Transverse colon (tissue), 4 donors: Measurements from ENCODE around the gene GTPBP10. TPM values are rescaled to one million over a fixed set of nuclear protein-coding genes. Genes with fewer than 3 reads are reported as not detected.

ENCODE experiments used
- DNase-seq: peaks from one replicate; pipeline ENCODE4 v3.0.0-alpha.2; 2019
- H3K27ac ChIP-seq, 4 donors: fragments of 200-600 bp; sonication (generic); 2 replicates each; pipeline ENCODE4 v1.5.1; 2016 to 2018; ENCODE audit warnings: inconsistent platforms in 4 of 4
- H3K27me3 ChIP-seq: fragments of 200-600 bp; sonication (generic); 2 replicates; pipeline ENCODE4 v1.5.1; 2017; ENCODE audit warnings: inconsistent platforms
- H3K36me3 ChIP-seq, 4 donors: fragments of 200-600 bp; sonication (generic); 2 replicates each; pipeline ENCODE4 v1.5.1; 2017 to 2019; ENCODE audit warnings: inconsistent platforms in 4 of 4
- H3K4me1 ChIP-seq, 4 donors: fragments of 200-600 bp; sonication (generic); 2 replicates each; pipeline ENCODE4 v1.5.1; 2017 to 2020; ENCODE audit warnings: inconsistent platforms in 4 of 4
- H3K4me3 ChIP-seq, 4 donors: fragments of 200-600 bp; sonication (generic); 1 replicate in 1 of 4; 2 replicates in 3 of 4; pipeline versions ENCODE4 v1.5.1 to v1.6.1; 2017 to 2019; ENCODE audit warnings: inconsistent platforms in 4 of 4
- H3K9me3 ChIP-seq, 2 donors: fragments of 200-600 bp; sonication (generic); 2 replicates each; pipeline ENCODE4 v1.5.1; 2017 to 2019; ENCODE audit warnings: inconsistent platforms in 2 of 2
- CTCF ChIP-seq, 5 experiments: fragments of 200-600 bp in 3 of 5; fragments of 450-650 bp in 2 of 5; sonication (generic) in 3 of 5; IDR thresholded peaks; 1 replicate in 2 of 5; 2 replicates in 3 of 5; pipeline ENCODE4 v1.5.1; 2016 to 2017; ENCODE audit warnings: antibody characterized with exemption in 5 of 5, inconsistent platforms in 3 of 5, mild to moderate bottlenecking in 2 of 5, moderate library complexity in 1 of 5
- EP300 ChIP-seq: sonication (generic); formaldehyde crosslinking; IDR thresholded peaks from one replicate; pipeline ENCODE4 v1.6.1; 2017; ENCODE audit warnings: antibody characterized with exemption, low read depth
- POLR2A ChIP-seq: fragments of 450-650 bp; IDR thresholded peaks from one replicate; pipeline ENCODE4 v1.6.1; 2016; ENCODE audit warnings: antibody characterized with exemption, mild to moderate bottlenecking, moderate library complexity
- POLR2AphosphoS5 ChIP-seq, 3 donors: sonication (generic); formaldehyde crosslinking; IDR thresholded peaks; one replicate each; pipeline ENCODE4 v1.6.1; 2016; ENCODE audit warnings: antibody characterized with exemption in 3 of 3
- WGBS, 2 donors: methylation state at CpG; one replicate each; pipeline ENCODE4 v1.1.5; 2018; ENCODE audit warnings: low coverage in 1 of 2; 5-methylcytosine and 5-hydroxymethylcytosine counted together
- in situ Hi-C, 4 donors: fragments of 200-750 bp; cut with MboI; loops; one replicate each; pipeline versions ENCODE4 v1.15.0 to v1.15.1; 2017; ENCODE audit warnings: low sequenced_read_pairs in 3 of 4, low pct_ligation_motif_present in 1 of 4, low pct_unique_long_range_greater_than_20kb in 1 of 4
- intact Hi-C: fragments of 100-400 bp; cut with DNase I; formaldehyde crosslinking; loops from one replicate; pipeline ENCODE4 v1.15.1; 2023; ENCODE audit warnings: low total_unique reads
- total RNA-seq, 4 donors: library from RNA; depleted of rRNA; stranded (reverse); fragments of >200 nt; gene quantifications; one replicate each; pipeline ENCODE4 v1.1.0, GENCODE V29; 2016

GTPBP10 gene
- total RNA-seq, result 10 to 100 TPM in 3 of 4 donors, 1 to 10 TPM in 1; 1.5 to 71.0 (median 19.6) TPM

GRCh38 chr7:90346336-90347125 lies at the start of gene GTPBP10:
TSS of gene GTPBP10 (plus strand) at chr7:90346716. CDS start at chr7:90346742, 26 bp downstream.
- Histone ChIP-seq H3K36me3 (no peaks in the 10 kb centered on the region), H3K27ac (peak within 1 kb of the TSS; percentile 81 to 96 (median 90)), H3K4me1 (peaks cover 8 to 22% (median 10%) of the 10 kb centered on the region in 4 donors), H3K27me3 (no peaks in the 10 kb centered on the region), H3K9me3 (no peaks in the 10 kb centered on the region), H3K4me3 (peak within 1 kb of the TSS; percentile 56 to 94 (median 70))
- intact Hi-C loops (no loop called here), in situ Hi-C loops (no loop called here)
- peak; percentile 96 for DNase-seq
- TF ChIP-seq EP300 (no peak), POLR2AphosphoS5 (IDR thresholded peaks at IDR 0.05) (peak; percentile 86 to 93 (median 89)), CTCF (IDR thresholded peaks at IDR 0.05) (peak; percentile 65 to 89 (median 71)), POLR2A (peak; percentile 84)
- 1 to 2% methylated on average over 11 to 37 of the region's 37 CpGs for WGBS, 2 donors

- TF ChIP-seq POLR2A (no peak), CTCF (IDR thresholded peaks at IDR 0.05) (peak in 4 of 5 experiments; percentile 23 to 40 (median 34)), EP300 (no peak), POLR2AphosphoS5 (IDR thresholded peaks at IDR 0.05) (no peak)
- H3K4me3 ChIP-seq, result no peak overlapping the region
- H3K9me3 ChIP-seq, result no peaks in the 10 kb centered on the region
- no peaks in the 10 kb centered on the region for H3K4me1 ChIP-seq
- in situ Hi-C loops, result no loop called here
- no peaks in the 10 kb centered on the region for H3K27me3 ChIP-seq
- H3K27ac ChIP-seq, result no peak overlapping the region
- DNase-seq, result no peak
- WGBS, 2 donors, result 54 to 56% methylated on average over 5 of the region's 5 CpGs
- intact Hi-C loops, result no loop called here
- H3K36me3 ChIP-seq, result no peaks in the 10 kb centered on the region
Measured at GRCh38 chr7:90298145-90299038, 48.1 kb upstream of the GTPBP10 start.

GRCh38 chr7:90303241-90303640 lies 43.3 kb upstream of the GTPBP10 start:
- Histone ChIP-seq H3K27ac (no peak overlapping the region), H3K4me1 (no peaks in the 10 kb centered on the region), H3K9me3 (no peaks in the 10 kb centered on the region), H3K4me3 (no peak overlapping the region), H3K36me3 (no peaks in the 10 kb centered on the region), H3K27me3 (no peaks in the 10 kb centered on the region)
- intact Hi-C loops, result no loop called here
- in situ Hi-C loops, result no loop called here
- 75 to 88% methylated on average over 1 of the region's 1 CpG for WGBS, 2 donors
- no peak for DNase-seq
- TF ChIP-seq EP300 (no peak), POLR2AphosphoS5 (IDR thresholded peaks at IDR 0.05) (no peak), POLR2A (no peak), CTCF (IDR thresholded peaks at IDR 0.05) (no peak)

- Histone ChIP-seq H3K27ac (no peak overlapping the region), H3K27me3 (no peaks in the 10 kb centered on the region), H3K36me3 (no peaks in the 10 kb centered on the region), H3K9me3 (no peaks in the 10 kb centered on the region), H3K4me1 (no peaks in the 10 kb centered on the region), H3K4me3 (no peak overlapping the region)
- TF ChIP-seq CTCF (IDR thresholded peaks at IDR 0.05) (no peak), EP300 (no peak), POLR2A (no peak), POLR2AphosphoS5 (IDR thresholded peaks at IDR 0.05) (no peak)
- in situ Hi-C loops (no loop called here), intact Hi-C loops (no loop called here)
- no peak for DNase-seq
- WGBS, 2 donors, result 79 to 85% methylated on average over 5 of the region's 5 CpGs
Measured at GRCh38 chr7:90309872-90310271, 36.6 kb upstream of the GTPBP10 start.
